Adrenal gland (tissue), 19 donors: ENCODE data around the gene ZNF688. TPM values are rescaled to one million over a fixed set of nuclear protein-coding genes. Genes with fewer than 3 reads are reported as not detected.
A peak's percentile ranks its signal among the peaks of the same experiment; 100 is the strongest.

Experiments used
- DNase-seq, 7 donors: peaks; one replicate each; pipeline ENCODE4 v3.0.0-alpha.2; 2019 to 2020
- H3K27ac ChIP-seq, 5 donors: fragments of 200-600 bp; sonication (generic) in 4 of 5; 1 replicate in 3 of 5; 2 replicates in 2 of 5; pipeline versions ENCODE4 v1.5.1 to v1.8.0; 2016 to 2020; ENCODE audit warnings: mild to moderate bottlenecking in 1 of 5
- H3K27me3 ChIP-seq: fragments of 200-600 bp; 2 replicates; pipeline ENCODE4 v1.8.0; 2021
- H3K36me3 ChIP-seq, 2 donors: fragments of 200-600 bp; replicated peaks in 1 of 2; 1 replicate in 1 of 2; 2 replicates in 1 of 2; pipeline versions ENCODE4 v1.5.1 to v1.8.0; 2018 to 2022
- H3K4me1 ChIP-seq, 2 donors: fragments of 200-600 bp; replicated peaks in 1 of 2; 1 replicate in 1 of 2; 2 replicates in 1 of 2; pipeline versions ENCODE4 v1.5.1 to v1.8.0; 2018 to 2021
- H3K4me3 ChIP-seq, 4 donors: fragments of 200-600 bp; sonication (generic) in 3 of 4; one replicate each; pipeline ENCODE4 v1.5.1; 2016 to 2018
- H3K9me3 ChIP-seq, 3 donors: fragments of 200-600 bp; sonication (generic) in 1 of 3; replicated peaks in 1 of 3; 1 replicate in 2 of 3; 2 replicates in 1 of 3; pipeline versions ENCODE4 v1.5.1 to v1.8.0; 2016 to 2021
- POLR2A ChIP-seq, 2 donors: fragments of 450-650 bp; IDR thresholded peaks; one replicate each; pipeline ENCODE4 v1.6.1; 2017; ENCODE audit warnings: antibody characterized with exemption in 2 of 2, mild to moderate bottlenecking in 2 of 2, moderate library complexity in 1 of 2
- WGBS, 4 donors: extraction: QIAGEN DNeasy Blood & Tissue Kit in 2 of 4; methylation state at CpG; one replicate each; pipeline versions ENCODE4 v1.1.5 to v1.1.7; 2013 to 2017; 5-methylcytosine and 5-hydroxymethylcytosine counted together
- intact Hi-C, 2 donors: fragments of 100-400 bp; cut with DNase I; formaldehyde crosslinking; loops; one replicate each; pipeline versions ENCODE4 v1.14.1 to v1.15.0; 2022 to 2023
- long read RNA-seq, 10 donors: library from polyadenylated mRNA in 3 of 10; unstranded in 2 of 10; stranded (forward) in 1 of 10; transcript quantifications; one replicate each; pipeline ENCODE4 v2.0.0 and lab custom pipeline, GENCODE V29; 2021 to 2026
- polyA plus RNA-seq, 3 donors: library from polyadenylated mRNA; stranded (reverse); fragments of 200-250 nt in 2 of 3; fragments of 350-450 nt in 1 of 3; fragmentation: Illumina TruSeq in 1 of 3; extraction: RNeasy Lipid Tissue Mini Kit (QIAGEN cat#74804) in 1 of 3; gene quantifications; one replicate each; pipeline ENCODE4 v1.2.3, GENCODE V29; 2013 to 2014
- total RNA-seq, 9 donors: library from RNA; depleted of rRNA in 4 of 9; stranded (reverse); fragments of >200 nt in 4 of 9; fragments of 120-200 nt in 1 of 9; fragmentation: NEBNext Ultra II Directional in 1 of 9; extraction: Animal tissue kit (Norgen Biotek cat#: 25700) in 1 of 9; gene quantifications; one replicate each; pipeline versions ENCODE4 v1.1.0 to v1.2.4, GENCODE V29; 2013 to 2023
- TF ChIP-seq, protein P1 (sequence below), 6 experiments: fragments of 450-650 bp in 4 of 6; fragments of 200-600 bp in 2 of 6; sonication (generic) in 1 of 6; IDR thresholded peaks; 1 replicate in 5 of 6; 2 replicates in 1 of 6; pipeline versions ENCODE4 v1.5.1 to v1.8.0; 2016 to 2021; ENCODE audit warnings: antibody characterized with exemption in 6 of 6, mild to moderate bottlenecking in 2 of 6, moderate library complexity in 1 of 6
- donor health status: healthy with polysubstance abuse.
- donor health status: Bipolar disorder and iron deficiency.
- donor health status: DM: yes; HTN: yes; CAD: no.
- donor health status: DM: no; HTN: no; CAD: no.
- donor health status: DM: no; HTN: no; CAD: no.
- donor health status: DM: yes; HTN: yes; CAD: no.

ZNF688 gene
- 10 to 100 TPM; 10.3 to 33.2 (median 17.9) TPM for total RNA-seq
- 10 to 100 TPM; 16.4 to 43.4 (median 33.9) TPM for polyA plus RNA-seq
- long read RNA-seq, donor 1, transcript ZNF688-201 (3 exons, 2,506 nt), result major isoform, 5 of 6 reads
- long read RNA-seq, donor 1, partial matches to known transcripts, result 0 of 6 reads
- long read RNA-seq, donor 1, other reads (novel, unspliced or antisense), result 0 of 6 reads
- long read RNA-seq, donor 2, partial matches to known transcripts, result 0 of 2 reads
- long read RNA-seq, donor 2, other reads (novel, unspliced or antisense), result 0 of 2 reads
- long read RNA-seq, donor 3, partial matches to known transcripts, result 0 of 1 reads
- long read RNA-seq, donor 3, other reads (novel, unspliced or antisense), result 0 of 1 reads
- long read RNA-seq, donor 4, partial matches to known transcripts, result 0 of 4 reads
- long read RNA-seq, donor 4, other reads (novel, unspliced or antisense), result 4 of 4 reads
- long read RNA-seq, donor 5, transcript ZNF688-201 (3 exons, 2,506 nt), result major isoform, 31 of 47 reads
- long read RNA-seq, donor 5, partial matches to known transcripts, result 0 of 47 reads
- long read RNA-seq, donor 5, other reads (novel, unspliced or antisense), result 10 of 47 reads
- long read RNA-seq, donor 6, partial matches to known transcripts, result 0 of 4 reads
- long read RNA-seq, donor 6, other reads (novel, unspliced or antisense), result 3 of 4 reads
- long read RNA-seq, donor 7, partial matches to known transcripts, result 0 of 4 reads
- long read RNA-seq, donor 7, other reads (novel, unspliced or antisense), result 0 of 4 reads
- long read RNA-seq, donor 8, partial matches to known transcripts, result 0 of 5 reads
- long read RNA-seq, donor 8, other reads (novel, unspliced or antisense), result 0 of 5 reads
- long read RNA-seq, donor 9, partial matches to known transcripts, result 0 of 4 reads
- long read RNA-seq, donor 9, other reads (novel, unspliced or antisense), result 0 of 4 reads
- long read RNA-seq, donor 10, partial matches to known transcripts, result 0 of 3 reads
- long read RNA-seq, donor 10, other reads (novel, unspliced or antisense), result 0 of 3 reads

DNA sequence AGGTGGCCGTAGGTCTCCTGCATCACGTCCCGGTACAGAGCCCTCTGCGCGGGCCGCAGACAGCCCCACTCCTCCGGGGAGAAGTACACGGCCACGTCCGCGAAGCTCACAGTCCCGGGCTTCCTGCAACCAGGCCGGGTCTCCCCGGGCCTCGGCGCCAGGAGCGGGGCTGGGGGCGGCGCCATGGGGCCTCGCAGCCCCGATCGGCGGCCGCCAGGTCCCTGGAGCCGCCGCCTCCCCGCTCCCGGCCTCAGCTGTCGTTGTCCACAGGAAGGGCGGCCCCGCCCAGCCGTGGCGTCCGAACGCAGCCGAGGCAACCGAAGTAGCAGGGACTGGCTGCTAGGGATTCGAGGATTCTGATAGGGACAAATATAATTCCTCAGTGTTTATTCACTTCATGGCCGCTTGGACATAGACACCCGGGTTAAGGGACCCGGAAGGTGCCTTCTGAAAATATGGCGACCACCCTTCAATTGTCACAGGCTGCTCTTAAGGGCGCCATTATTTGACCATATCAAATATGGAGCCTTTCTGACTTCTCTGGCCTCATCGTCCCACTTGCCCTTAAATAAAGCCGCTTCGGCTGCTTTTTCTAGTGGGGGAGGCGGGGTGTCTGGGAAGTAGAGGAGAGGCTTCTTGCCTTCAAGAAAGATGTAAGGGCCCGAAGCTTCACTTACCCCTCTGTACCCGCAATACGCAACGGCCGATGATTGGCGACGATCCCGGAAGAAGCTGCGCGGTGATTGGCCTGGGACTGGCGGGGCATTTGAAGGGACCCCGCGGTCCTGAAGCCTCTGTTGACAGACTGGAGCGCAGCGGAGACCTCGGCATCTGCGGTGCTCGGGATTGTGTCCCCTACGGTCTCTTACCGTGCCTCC is at the start of gene ZNF688:
TSS of gene ZNF688 (minus strand) at position 270 of the 878 bp plus-strand sequence. CDS start at position 185, 85 bp downstream.
- intact Hi-C loops, result no loop called here
- peak within 1 kb of the TSS; percentile 61 to 96 (median 87) for H3K27ac ChIP-seq
- H3K4me1 ChIP-seq, result peaks cover 10 to 35% of the 10 kb centered on the region in 2 donors
- TF ChIP-seq, protein P1, sequence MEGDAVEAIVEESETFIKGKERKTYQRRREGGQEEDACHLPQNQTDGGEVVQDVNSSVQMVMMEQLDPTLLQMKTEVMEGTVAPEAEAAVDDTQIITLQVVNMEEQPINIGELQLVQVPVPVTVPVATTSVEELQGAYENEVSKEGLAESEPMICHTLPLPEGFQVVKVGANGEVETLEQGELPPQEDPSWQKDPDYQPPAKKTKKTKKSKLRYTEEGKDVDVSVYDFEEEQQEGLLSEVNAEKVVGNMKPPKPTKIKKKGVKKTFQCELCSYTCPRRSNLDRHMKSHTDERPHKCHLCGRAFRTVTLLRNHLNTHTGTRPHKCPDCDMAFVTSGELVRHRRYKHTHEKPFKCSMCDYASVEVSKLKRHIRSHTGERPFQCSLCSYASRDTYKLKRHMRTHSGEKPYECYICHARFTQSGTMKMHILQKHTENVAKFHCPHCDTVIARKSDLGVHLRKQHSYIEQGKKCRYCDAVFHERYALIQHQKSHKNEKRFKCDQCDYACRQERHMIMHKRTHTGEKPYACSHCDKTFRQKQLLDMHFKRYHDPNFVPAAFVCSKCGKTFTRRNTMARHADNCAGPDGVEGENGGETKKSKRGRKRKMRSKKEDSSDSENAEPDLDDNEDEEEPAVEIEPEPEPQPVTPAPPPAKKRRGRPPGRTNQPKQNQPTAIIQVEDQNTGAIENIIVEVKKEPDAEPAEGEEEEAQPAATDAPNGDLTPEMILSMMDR (IDR thresholded peaks at IDR 0.05), result no peak
- TF ChIP-seq POLR2A (IDR thresholded peaks at IDR 0.05), result peak; percentile 33 to 63
- peak within 1 kb of the TSS; percentile 1 to 88 (median 58) for H3K4me3 ChIP-seq
- no peaks in the 10 kb centered on the region for H3K27me3 ChIP-seq
- 0 to 1% (median 0%) methylated on average over 13 to 67 of the region's 67 CpGs for WGBS, 4 donors
- no peaks in the 10 kb centered on the region for H3K9me3 ChIP-seq
- DNase-seq, result peak; percentile 94 to 99 (median 97)
- no peaks in the 10 kb centered on the region for H3K36me3 ChIP-seq

DNA sequence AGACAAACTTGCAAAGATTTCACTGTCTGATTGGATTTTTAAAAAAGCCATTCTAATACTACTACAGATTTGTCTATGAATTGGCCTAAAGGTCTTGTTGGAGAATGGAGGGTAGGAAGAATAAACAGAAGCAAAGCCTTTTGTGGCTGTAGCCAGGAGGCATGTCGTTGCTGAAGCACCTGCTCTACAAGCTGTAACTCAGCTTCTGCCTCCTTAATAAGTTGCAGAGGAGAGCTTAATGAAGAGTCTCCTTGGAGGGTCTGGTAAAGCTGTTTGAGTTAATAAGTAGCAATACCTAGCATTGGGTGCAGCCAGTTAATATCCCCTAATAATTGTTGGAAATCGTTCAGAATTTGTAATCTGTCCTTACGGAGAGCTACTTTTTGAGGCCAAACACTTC is 48.7 kb upstream of the ZNF688 start:
- H3K27me3 ChIP-seq, result no peaks in the 10 kb centered on the region
- peaks cover 0 to 13% of the 10 kb centered on the region in 2 donors for H3K4me1 ChIP-seq
- peak overlapping the region in 2 of 5 donors; percentile 38 to 48 for H3K27ac ChIP-seq
- no peaks in the 10 kb centered on the region for H3K36me3 ChIP-seq
- no peak overlapping the region for H3K4me3 ChIP-seq
- TF ChIP-seq, protein P1 (IDR thresholded peaks at IDR 0.05), result no peak
- TF ChIP-seq POLR2A (IDR thresholded peaks at IDR 0.05), result no peak
- no peak for DNase-seq
- intact Hi-C loops, result loop anchor here in 1 of 2 donors (10.0 kb wide), 1 partner anchor 165 kb away; no protein-coding TSS in a partner anchor
- WGBS, 4 donors, result 61 to 77% (median 71%) methylated on average over 3 of the region's 3 CpGs
- H3K9me3 ChIP-seq, result no peaks in the 10 kb centered on the region

DNA sequence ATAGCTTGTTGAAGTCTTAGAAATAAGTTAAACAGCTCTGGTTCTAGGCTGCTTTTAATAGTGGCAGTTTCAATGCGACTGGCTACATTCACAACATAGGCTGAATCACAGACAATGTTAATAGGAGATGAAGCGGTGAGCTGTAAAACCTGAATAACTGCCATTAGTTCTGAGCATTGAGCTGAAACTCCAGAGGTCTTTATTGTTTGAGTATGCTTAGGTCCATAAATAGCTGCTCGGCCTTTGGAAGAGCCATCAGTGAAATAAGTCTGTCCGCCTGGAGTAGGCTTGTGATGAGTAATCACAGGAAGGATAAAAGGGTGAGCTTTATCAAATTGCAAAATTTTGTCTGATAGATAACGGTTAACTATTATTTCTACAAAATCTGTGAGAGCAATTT is 48.1 kb upstream of the ZNF688 start:
- Histone ChIP-seq H3K9me3 (no peaks in the 10 kb centered on the region), H3K4me3 (no peak overlapping the region), H3K36me3 (no peaks in the 10 kb centered on the region), H3K4me1 (peaks cover 0 to 13% of the 10 kb centered on the region in 2 donors), H3K27ac (peak overlapping the region in 3 of 5 donors; percentile 6 to 48 (median 38)), H3K27me3 (no peaks in the 10 kb centered on the region)
- peak in 2 of 7 donors; percentile 32 to 43 for DNase-seq
- intact Hi-C loops, result loop anchor here in 1 of 2 donors (10.0 kb wide), 2 partner anchors 55 to 165 kb away; no protein-coding TSS in a partner anchor
- TF ChIP-seq, protein P1 (IDR thresholded peaks at IDR 0.05), result no peak
- TF ChIP-seq POLR2A (IDR thresholded peaks at IDR 0.05), result no peak
- 41 to 50% (median 44%) methylated on average over 5 of the region's 5 CpGs for WGBS, 4 donors
